ENCODE data around the gene MIOX. TPM values are rescaled to one million over a fixed set of nuclear protein-coding genes. Genes with fewer than 3 reads are reported as not detected.
"Not testable (repeated sequence)": the region's sequence is repeated elsewhere in the genome, so short reads cannot be mapped to it uniquely, and the experiment has no call there.

The MIOX gene
- total RNA-seq, 1 experiment from 2014 or later: 1.5 TPM

DNA sequence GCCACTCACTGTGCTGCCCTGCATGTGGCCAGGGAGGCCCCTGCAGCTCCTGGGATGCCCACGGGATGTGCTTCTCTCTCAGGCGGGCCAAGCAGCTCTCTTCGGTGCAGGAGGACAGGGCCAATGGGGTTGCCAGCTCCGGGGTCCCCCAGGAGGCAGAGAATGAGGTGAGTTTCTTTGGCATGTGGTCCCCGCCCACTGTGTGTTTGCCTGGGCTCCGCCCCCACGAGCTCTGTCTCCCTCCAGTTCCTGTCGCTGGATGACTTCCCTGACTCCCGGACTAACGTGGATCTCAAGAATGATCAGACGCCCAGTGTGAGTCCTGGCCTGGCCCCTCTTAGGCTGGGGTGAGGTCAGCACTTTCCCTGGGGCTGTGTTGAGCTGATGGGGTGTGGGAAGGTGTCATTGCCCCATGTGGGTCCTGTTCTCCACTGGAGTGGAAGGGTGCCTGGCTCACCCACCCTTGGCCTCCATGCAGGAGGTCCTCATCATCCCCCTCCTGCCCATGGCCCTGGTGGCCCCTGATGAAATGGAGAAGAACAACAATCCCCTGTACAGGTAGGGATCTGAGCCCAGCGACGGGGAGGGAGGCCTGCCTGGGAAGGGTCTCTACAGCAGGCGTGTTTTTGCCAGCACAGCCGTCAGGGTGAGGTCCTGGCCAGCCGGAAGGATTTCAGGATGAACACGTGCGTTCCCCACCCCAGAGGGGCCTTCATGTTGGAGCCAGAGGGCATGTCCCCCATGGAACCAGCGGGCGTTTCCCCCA, 31.0 kb downstream of the MIOX start:
- no TSS peak for BruUV-seq (replicated peaks)
- intact Hi-C loops (cut with micrococcal nuclease; ENCODE audit: unreplicated experiment): no loop called here
- Histone ChIP-seq H3K79me2 (ENCODE audit: low read depth) (peaks cover 37% of the 10 kb centered on the region), H3K4me3 (no peak overlapping the region), H3K27me3 (ENCODE audit: insufficient read depth, low read depth) (no peaks in the 10 kb centered on the region), H3K4me2 (no peak overlapping the region), H3F3A (ENCODE audit: insufficient read depth, low read depth) (peaks cover 5% of the 10 kb centered on the region; the same call in 1 of the 2 replicates), H3K27ac (no peak overlapping the region), H4K20me1 (ENCODE audit: insufficient read depth) (peaks cover 22% of the 10 kb centered on the region), H2AFZ (no peak overlapping the region), H3K36me3 (ENCODE audit: low read depth) (peaks cover 21% of the 10 kb centered on the region; the same call in 1 of the 2 replicates), H3K9me2 (ENCODE audit: insufficient read depth) (no peaks in the 10 kb centered on the region), H3K9me3 (ENCODE audit: insufficient read depth, low read depth) (no peaks in the 10 kb centered on the region), H3K4me1 (replicated peaks; ENCODE audit: insufficient read depth) (no peaks in the 10 kb centered on the region)
- TF ChIP-seq EZH2 (IDR thresholded peaks at IDR 0.05; ENCODE audit: low read depth): no peak
- TF ChIP-seq CTCF (conservative IDR thresholded peaks at IDR 0.05): no peak
- ChIA-PET CTCF (no interaction called here), POLR2A (ENCODE audit: unreplicated experiment) (no interaction called here)
- DNase-seq: no peak

DNA sequence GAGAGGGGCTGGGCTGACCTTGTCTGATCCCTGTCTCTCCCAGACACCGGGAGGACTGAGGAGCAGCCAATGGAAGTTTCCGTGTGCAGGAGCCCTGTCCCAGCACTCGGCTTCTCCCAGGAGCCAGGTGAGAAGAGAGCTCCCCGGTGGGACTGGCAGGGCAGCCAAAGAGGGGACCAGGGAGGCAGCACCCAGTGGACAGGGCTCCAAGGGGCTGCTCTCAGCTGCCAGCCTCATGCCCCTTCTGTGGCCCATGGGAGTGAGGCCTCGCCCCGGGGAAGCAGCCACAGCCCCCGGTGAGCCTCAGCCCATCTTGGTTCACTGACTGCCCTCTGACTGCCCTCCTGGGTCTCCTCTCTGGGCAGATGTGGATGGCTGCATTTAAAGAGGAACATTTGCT, 31.9 kb downstream of the MIOX start:
- peaks cover 26% of the 10 kb centered on the region for H3K36me3 ChIP-seq (ENCODE audit: low read depth)
- peaks cover 29% of the 10 kb centered on the region for H4K20me1 ChIP-seq (ENCODE audit: insufficient read depth)
- H3K9me2 ChIP-seq (ENCODE audit: insufficient read depth): no peaks in the 10 kb centered on the region
- intact Hi-C loops (cut with micrococcal nuclease; ENCODE audit: unreplicated experiment): no loop called here
- no peaks in the 10 kb centered on the region for H3K27me3 ChIP-seq (ENCODE audit: insufficient read depth, low read depth)
- H3F3A ChIP-seq (ENCODE audit: insufficient read depth, low read depth): peaks cover 9% of the 10 kb centered on the region; the same call in 1 of the 2 replicates
- no peaks in the 10 kb centered on the region for H3K9me3 ChIP-seq (ENCODE audit: insufficient read depth, low read depth)
- TF ChIP-seq EZH2 (IDR thresholded peaks at IDR 0.05; ENCODE audit: low read depth): no peak
- no peak for TF ChIP-seq CTCF (conservative IDR thresholded peaks at IDR 0.05)
- CTCF ChIA-PET: no interaction called here
- H3K79me2 ChIP-seq (ENCODE audit: low read depth): peaks cover 37% of the 10 kb centered on the region
- H2AFZ ChIP-seq: no peak overlapping the region
- BruUV-seq (replicated peaks): no TSS peak
- POLR2A ChIA-PET (ENCODE audit: unreplicated experiment): no interaction called here
- no peak overlapping the region for H3K27ac ChIP-seq
- no peak overlapping the region for H3K4me3 ChIP-seq
- DNase-seq: no peak
- peaks cover 3% of the 10 kb centered on the region; the same call in 1 of the 2 replicates for H3K4me1 ChIP-seq (replicated peaks; ENCODE audit: insufficient read depth)
- H3K4me2 ChIP-seq: no peak overlapping the region

GRCh38 chr22:50519151-50519550, 32.5 kb downstream of the MIOX start:
- peaks cover 9% of the 10 kb centered on the region for H3K4me1 ChIP-seq (replicated peaks; ENCODE audit: insufficient read depth)
- H3K36me3 ChIP-seq (ENCODE audit: low read depth): peaks cover 26% of the 10 kb centered on the region
- H2AFZ ChIP-seq: no peak overlapping the region
- peaks cover 34% of the 10 kb centered on the region for H4K20me1 ChIP-seq (ENCODE audit: insufficient read depth)
- H3F3A ChIP-seq (ENCODE audit: insufficient read depth, low read depth): peaks cover 14% of the 10 kb centered on the region; the same call in 1 of the 2 replicates
- TF ChIP-seq EZH2 (IDR thresholded peaks at IDR 0.05; ENCODE audit: low read depth) (no peak), CTCF (conservative IDR thresholded peaks at IDR 0.05) (no peak)
- H3K79me2 ChIP-seq (ENCODE audit: low read depth): peaks cover 37% of the 10 kb centered on the region
- no peak for DNase-seq
- no peaks in the 10 kb centered on the region for H3K9me3 ChIP-seq (ENCODE audit: insufficient read depth, low read depth)
- ChIA-PET CTCF (no interaction called here), POLR2A (ENCODE audit: unreplicated experiment) (no interaction called here)
- BruUV-seq (replicated peaks): no TSS peak
- H3K4me3 ChIP-seq: no peak overlapping the region
- no peaks in the 10 kb centered on the region for H3K9me2 ChIP-seq (ENCODE audit: insufficient read depth)
- H3K27ac ChIP-seq: no peak overlapping the region
- no peak overlapping the region for H3K4me2 ChIP-seq
- no peaks in the 10 kb centered on the region for H3K27me3 ChIP-seq (ENCODE audit: insufficient read depth, low read depth)
- intact Hi-C loops (cut with micrococcal nuclease; ENCODE audit: unreplicated experiment): no loop called here

GRCh38 chr22:50520184-50520583, 33.5 kb downstream of the MIOX start:
- H3K27ac ChIP-seq; H3K4me3 ChIP-seq; H3K27me3 ChIP-seq (ENCODE audit: insufficient read depth, low read depth); H2AFZ ChIP-seq; H3K9me2 ChIP-seq (ENCODE audit: insufficient read depth); CTCF ChIA-PET; intact Hi-C loops (cut with micrococcal nuclease; ENCODE audit: unreplicated experiment); DNase-seq; H3K4me2 ChIP-seq; H3K9me3 ChIP-seq (ENCODE audit: insufficient read depth, low read depth); POLR2A ChIA-PET (ENCODE audit: unreplicated experiment); BruUV-seq (replicated peaks): not testable (repeated sequence)
- H3K36me3 ChIP-seq (ENCODE audit: low read depth): peaks cover 26% of the 10 kb centered on the region
- peaks cover 19% of the 10 kb centered on the region for H3F3A ChIP-seq (ENCODE audit: insufficient read depth, low read depth)
- H3K79me2 ChIP-seq (ENCODE audit: low read depth): peaks cover 32% of the 10 kb centered on the region
- H4K20me1 ChIP-seq (ENCODE audit: insufficient read depth): peaks cover 32% of the 10 kb centered on the region
- H3K4me1 ChIP-seq (replicated peaks; ENCODE audit: insufficient read depth): peaks cover 12% of the 10 kb centered on the region

Measured in PC-9 (cell line).